Lung microvascular endothelial cell (primary cell): Measurements from ENCODE around the gene CDH13. TPM values are rescaled to one million over a fixed set of nuclear protein-coding genes. Genes with fewer than 3 reads are reported as not detected.

Experiments used
- DNase-seq, 2 donors: peaks; one replicate each; pipeline versions ENCODE4 v3.0.0 to v3.0.0-alpha.2; 2010; ENCODE audit warnings: low read depth in 2 of 2
- total RNA-seq: library from RNA; depleted of rRNA; stranded (reverse); fragments of >200 nt; gene quantifications from 2 replicates; pipeline ENCODE4 v1.2.1, GENCODE V29; 2014

The CDH13 gene
- total RNA-seq, 1 donor from 2014 or later: 14.5 TPM

GRCh38 chr16:83037102-83037501 is 410.3 kb downstream of the CDH13 start:
- DNase-seq: no peak

GRCh38 chr16:83037884-83038283 is 411.1 kb downstream of the CDH13 start:
- DNase-seq: no peak

GRCh38 chr16:83040174-83040573 is 413.4 kb downstream of the CDH13 start:
- peak in 1 of 2 donors; percentile 72 for DNase-seq

- no peak for DNase-seq
Measured at GRCh38 chr16:83044589-83044988, 417.8 kb downstream of the CDH13 start.

- no peak for DNase-seq
Measured at GRCh38 chr16:83045790-83046189, 419.0 kb downstream of the CDH13 start.

GRCh38 chr16:83046664-83047063 is 419.9 kb downstream of the CDH13 start:
- DNase-seq: peak in 1 of 2 donors; percentile 10

- DNase-seq: no peak
Measured at GRCh38 chr16:83051451-83051850, 424.7 kb downstream of the CDH13 start.

- peak; percentile 42 to 68 for DNase-seq
Measured at GRCh38 chr16:83054283-83054682, 427.5 kb downstream of the CDH13 start.

- DNase-seq: no peak
Measured at GRCh38 chr16:83058376-83058775, 431.6 kb downstream of the CDH13 start.

GRCh38 chr16:83059237-83059636 is 432.5 kb downstream of the CDH13 start:
- DNase-seq: peak; percentile 9 to 24

- DNase-seq: no peak
Measured at GRCh38 chr16:83066011-83066410, 439.2 kb downstream of the CDH13 start.

- no peak for DNase-seq
Measured at GRCh38 chr16:83066881-83067280, 440.1 kb downstream of the CDH13 start.

GRCh38 chr16:83068686-83069085 is 441.9 kb downstream of the CDH13 start:
- DNase-seq: peak; percentile 68 to 86

GRCh38 chr16:83070416-83071209 is 443.8 kb downstream of the CDH13 start:
- DNase-seq: peak; percentile 11 to 48

- DNase-seq: no peak
Measured at GRCh38 chr16:83075956-83076355, 449.2 kb downstream of the CDH13 start.

GRCh38 chr16:83083361-83083760 is 456.6 kb downstream of the CDH13 start:
- DNase-seq: no peak

GRCh38 chr16:83085660-83086059 is 458.9 kb downstream of the CDH13 start:
- DNase-seq: no peak

- DNase-seq: no peak
Measured at GRCh38 chr16:83095941-83096692, 469.3 kb downstream of the CDH13 start.

- DNase-seq: no peak
Measured at GRCh38 chr16:83098536-83098935, 471.8 kb downstream of the CDH13 start.

- no peak for DNase-seq
Measured at GRCh38 chr16:83100679-83101078, 473.9 kb downstream of the CDH13 start.

GRCh38 chr16:83102336-83102735 is 475.6 kb downstream of the CDH13 start:
- DNase-seq: no peak

- DNase-seq: no peak
Measured at GRCh38 chr16:83105279-83106077, 478.7 kb downstream of the CDH13 start.
